Measurements from ENCODE around the gene ICAM3.
"Not testable (repeated sequence)": the region's sequence is repeated elsewhere in the genome, so short reads cannot be mapped to it uniquely, and the experiment has no call there.

The ICAM3 gene, protein sequence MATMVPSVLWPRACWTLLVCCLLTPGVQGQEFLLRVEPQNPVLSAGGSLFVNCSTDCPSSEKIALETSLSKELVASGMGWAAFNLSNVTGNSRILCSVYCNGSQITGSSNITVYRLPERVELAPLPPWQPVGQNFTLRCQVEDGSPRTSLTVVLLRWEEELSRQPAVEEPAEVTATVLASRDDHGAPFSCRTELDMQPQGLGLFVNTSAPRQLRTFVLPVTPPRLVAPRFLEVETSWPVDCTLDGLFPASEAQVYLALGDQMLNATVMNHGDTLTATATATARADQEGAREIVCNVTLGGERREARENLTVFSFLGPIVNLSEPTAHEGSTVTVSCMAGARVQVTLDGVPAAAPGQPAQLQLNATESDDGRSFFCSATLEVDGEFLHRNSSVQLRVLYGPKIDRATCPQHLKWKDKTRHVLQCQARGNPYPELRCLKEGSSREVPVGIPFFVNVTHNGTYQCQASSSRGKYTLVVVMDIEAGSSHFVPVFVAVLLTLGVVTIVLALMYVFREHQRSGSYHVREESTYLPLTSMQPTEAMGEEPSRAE

DNA sequence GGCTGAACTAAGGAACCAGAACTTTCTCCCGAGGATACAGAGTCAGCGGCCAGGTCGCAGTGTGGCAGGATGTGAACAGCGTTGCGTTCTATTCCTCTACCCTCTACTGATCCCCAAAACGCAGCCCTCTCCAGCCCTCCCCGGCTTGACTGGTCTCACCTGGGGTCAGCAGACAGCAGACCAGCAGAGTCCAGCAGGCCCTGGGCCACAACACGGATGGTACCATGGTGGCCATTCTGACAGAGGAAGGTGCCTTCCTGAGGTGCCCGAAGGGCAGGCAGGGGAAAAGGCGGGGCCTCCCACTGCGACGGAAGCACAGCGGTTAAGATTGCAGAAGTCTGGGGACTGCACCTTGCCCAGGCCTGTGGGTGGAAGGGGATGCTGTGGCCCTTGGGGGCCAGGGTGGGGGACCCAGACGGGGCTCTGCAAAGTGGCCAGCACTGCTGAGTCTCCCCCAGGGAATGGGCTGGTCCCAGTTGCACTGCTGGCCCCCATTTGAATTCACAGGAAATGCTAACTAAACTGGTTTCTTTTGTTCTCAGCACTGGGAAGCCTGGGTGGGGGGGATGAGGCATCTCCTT lies at the start of gene ICAM3:
ICAM3 (minus strand) TSS at position 245 of the 581 bp plus-strand sequence; CDS start at position 235, 10 bp downstream.
- no peaks in the 10 kb centered on the region for H3K4me1 ChIP-seq (ENCODE audit: low read depth, poor library complexity, severe bottlenecking)
- H3K36me3 ChIP-seq (ENCODE audit: insufficient read depth), result no peaks in the 10 kb centered on the region
- no peaks in the 10 kb centered on the region for H4K20me1 ChIP-seq (ENCODE audit: insufficient read depth)
- H3K79me2 ChIP-seq (ENCODE audit: insufficient read depth, low read depth), result no peaks in the 10 kb centered on the region
- no peak within 1 kb of the TSS for H2AFZ ChIP-seq (ENCODE audit: low read depth)
- H3K4me3 ChIP-seq (IDR thresholded peaks at IDR 0.05; ENCODE audit: insufficient read depth, low read depth, low read length), result no peak within 1 kb of the TSS
- TF ChIP-seq, protein P1, sequence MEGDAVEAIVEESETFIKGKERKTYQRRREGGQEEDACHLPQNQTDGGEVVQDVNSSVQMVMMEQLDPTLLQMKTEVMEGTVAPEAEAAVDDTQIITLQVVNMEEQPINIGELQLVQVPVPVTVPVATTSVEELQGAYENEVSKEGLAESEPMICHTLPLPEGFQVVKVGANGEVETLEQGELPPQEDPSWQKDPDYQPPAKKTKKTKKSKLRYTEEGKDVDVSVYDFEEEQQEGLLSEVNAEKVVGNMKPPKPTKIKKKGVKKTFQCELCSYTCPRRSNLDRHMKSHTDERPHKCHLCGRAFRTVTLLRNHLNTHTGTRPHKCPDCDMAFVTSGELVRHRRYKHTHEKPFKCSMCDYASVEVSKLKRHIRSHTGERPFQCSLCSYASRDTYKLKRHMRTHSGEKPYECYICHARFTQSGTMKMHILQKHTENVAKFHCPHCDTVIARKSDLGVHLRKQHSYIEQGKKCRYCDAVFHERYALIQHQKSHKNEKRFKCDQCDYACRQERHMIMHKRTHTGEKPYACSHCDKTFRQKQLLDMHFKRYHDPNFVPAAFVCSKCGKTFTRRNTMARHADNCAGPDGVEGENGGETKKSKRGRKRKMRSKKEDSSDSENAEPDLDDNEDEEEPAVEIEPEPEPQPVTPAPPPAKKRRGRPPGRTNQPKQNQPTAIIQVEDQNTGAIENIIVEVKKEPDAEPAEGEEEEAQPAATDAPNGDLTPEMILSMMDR (conservative IDR thresholded peaks at IDR 0.05; ENCODE audit: low read depth, low read length), result no peak
- no peak within 1 kb of the TSS for H3K4me2 ChIP-seq
- H3K27me3 ChIP-seq (ENCODE audit: insufficient read depth, low read depth), result no peaks in the 10 kb centered on the region
- H3K9ac ChIP-seq, result no peak within 1 kb of the TSS
- H3K27ac ChIP-seq, result no peak within 1 kb of the TSS

DNA sequence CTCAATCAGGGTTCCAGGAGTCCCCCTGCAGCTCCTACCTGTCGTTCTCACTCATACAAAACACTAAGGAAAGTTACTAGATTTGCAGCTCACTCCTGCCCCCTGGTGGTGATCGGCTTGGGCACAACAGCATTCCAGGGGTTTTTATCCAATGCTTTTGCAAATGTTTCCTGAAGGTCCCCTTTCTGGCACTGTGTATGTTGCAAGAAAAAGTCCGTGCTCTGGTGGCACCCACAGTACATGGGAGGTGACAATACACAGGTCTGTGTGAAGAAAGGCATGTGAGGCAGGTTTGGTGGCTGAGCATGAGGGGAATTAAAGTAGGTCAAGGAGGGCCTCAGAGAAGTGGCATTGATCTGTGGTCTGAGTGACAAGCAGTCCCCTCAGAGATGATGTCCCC lies 49.5 kb upstream of the ICAM3 start:
- H3K36me3 ChIP-seq (ENCODE audit: insufficient read depth), result no peaks in the 10 kb centered on the region; the same call in 1 of the 2 replicates
- H3K4me1 ChIP-seq (ENCODE audit: low read depth, poor library complexity, severe bottlenecking), result peaks cover 30% of the 10 kb centered on the region
- H3K4me3 ChIP-seq (IDR thresholded peaks at IDR 0.05; ENCODE audit: insufficient read depth, low read depth, low read length), result no peak overlapping the region
- TF ChIP-seq, protein P1 (conservative IDR thresholded peaks at IDR 0.05; ENCODE audit: low read depth, low read length), result peak; percentile 99
- no peak overlapping the region for H3K27ac ChIP-seq
- H3K79me2 ChIP-seq (ENCODE audit: insufficient read depth, low read depth), result no peaks in the 10 kb centered on the region
- H3K27me3 ChIP-seq (ENCODE audit: insufficient read depth, low read depth), result no peaks in the 10 kb centered on the region
- H3K9ac ChIP-seq, result no peak overlapping the region
- no peak overlapping the region for H3K4me2 ChIP-seq
- no peaks in the 10 kb centered on the region for H4K20me1 ChIP-seq (ENCODE audit: insufficient read depth)
- no peak overlapping the region for H2AFZ ChIP-seq (ENCODE audit: low read depth)

DNA sequence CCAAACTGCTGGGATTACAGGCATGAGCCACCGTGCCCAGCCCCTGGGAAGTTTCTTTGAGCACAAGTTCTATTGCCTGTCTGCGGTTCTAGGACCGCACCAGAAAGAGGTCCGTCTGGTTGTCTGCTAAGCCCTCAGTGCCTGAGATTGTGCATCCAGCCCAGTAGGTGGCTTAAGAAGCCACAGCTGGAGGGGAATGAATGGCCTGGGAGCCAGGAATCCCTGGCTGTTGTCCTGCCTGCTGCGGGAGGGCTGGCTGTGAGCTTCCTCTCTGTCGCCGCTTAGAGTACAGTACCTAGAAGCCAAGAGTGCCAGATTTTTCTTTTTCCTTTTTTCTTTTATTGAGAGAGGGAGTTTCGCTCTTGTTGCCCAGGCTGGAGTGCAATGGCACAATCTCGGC lies 45.2 kb upstream of the ICAM3 start:
- no peak overlapping the region for H3K4me2 ChIP-seq
- no peaks in the 10 kb centered on the region for H4K20me1 ChIP-seq (ENCODE audit: insufficient read depth)
- no peak overlapping the region for H3K4me3 ChIP-seq (IDR thresholded peaks at IDR 0.05; ENCODE audit: insufficient read depth, low read depth, low read length)
- TF ChIP-seq, protein P1 (conservative IDR thresholded peaks at IDR 0.05; ENCODE audit: low read depth, low read length), result no peak
- no peak overlapping the region for H2AFZ ChIP-seq (ENCODE audit: low read depth)
- no peak overlapping the region for H3K27ac ChIP-seq
- H3K9ac ChIP-seq, result no peak overlapping the region
- H3K36me3 ChIP-seq (ENCODE audit: insufficient read depth), result no peaks in the 10 kb centered on the region
- H3K27me3 ChIP-seq (ENCODE audit: insufficient read depth, low read depth), result no peaks in the 10 kb centered on the region
- H3K79me2 ChIP-seq (ENCODE audit: insufficient read depth, low read depth), result peaks cover 8% of the 10 kb centered on the region; the same call in 1 of the 2 replicates
- peaks cover 41% of the 10 kb centered on the region for H3K4me1 ChIP-seq (ENCODE audit: low read depth, poor library complexity, severe bottlenecking)

DNA sequence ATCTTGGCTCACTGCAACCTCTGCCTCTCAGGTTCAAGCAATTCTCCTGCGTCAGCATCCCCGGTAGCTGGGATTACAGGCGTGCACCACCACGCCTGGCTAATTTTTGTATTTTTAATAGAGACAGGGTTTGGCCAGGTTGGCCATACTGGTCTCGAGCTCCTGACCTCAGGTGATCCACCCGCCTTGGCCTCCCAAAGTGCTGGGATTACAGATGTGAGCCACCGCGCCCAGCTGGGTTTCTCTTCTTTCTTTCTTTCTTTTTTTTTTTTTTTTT lies 43.7 kb upstream of the ICAM3 start:
- not testable (repeated sequence) for H3K4me3 ChIP-seq (IDR thresholded peaks at IDR 0.05; ENCODE audit: insufficient read depth, low read depth, low read length); H4K20me1 ChIP-seq (ENCODE audit: insufficient read depth); H3K36me3 ChIP-seq (ENCODE audit: insufficient read depth); H3K9ac ChIP-seq; H2AFZ ChIP-seq (ENCODE audit: low read depth); H3K27ac ChIP-seq; H3K27me3 ChIP-seq (ENCODE audit: insufficient read depth, low read depth); H3K4me2 ChIP-seq
- Histone ChIP-seq H3K4me1 (ENCODE audit: low read depth, poor library complexity, severe bottlenecking) (peaks cover 33% of the 10 kb centered on the region), H3K79me2 (ENCODE audit: insufficient read depth, low read depth) (peaks cover 16% of the 10 kb centered on the region; the same call in 1 of the 2 replicates)
